GM21390 (cell line): ENCODE data around the gene ECM1.

Experiments used
- ATAC-seq: cut with Tn5 transposase; IDR thresholded peaks from one replicate; pipeline ENCODE4 v1.9.1; 2021; ENCODE audit not compliant: unreplicated experiment

Gene ECM1

DNA sequence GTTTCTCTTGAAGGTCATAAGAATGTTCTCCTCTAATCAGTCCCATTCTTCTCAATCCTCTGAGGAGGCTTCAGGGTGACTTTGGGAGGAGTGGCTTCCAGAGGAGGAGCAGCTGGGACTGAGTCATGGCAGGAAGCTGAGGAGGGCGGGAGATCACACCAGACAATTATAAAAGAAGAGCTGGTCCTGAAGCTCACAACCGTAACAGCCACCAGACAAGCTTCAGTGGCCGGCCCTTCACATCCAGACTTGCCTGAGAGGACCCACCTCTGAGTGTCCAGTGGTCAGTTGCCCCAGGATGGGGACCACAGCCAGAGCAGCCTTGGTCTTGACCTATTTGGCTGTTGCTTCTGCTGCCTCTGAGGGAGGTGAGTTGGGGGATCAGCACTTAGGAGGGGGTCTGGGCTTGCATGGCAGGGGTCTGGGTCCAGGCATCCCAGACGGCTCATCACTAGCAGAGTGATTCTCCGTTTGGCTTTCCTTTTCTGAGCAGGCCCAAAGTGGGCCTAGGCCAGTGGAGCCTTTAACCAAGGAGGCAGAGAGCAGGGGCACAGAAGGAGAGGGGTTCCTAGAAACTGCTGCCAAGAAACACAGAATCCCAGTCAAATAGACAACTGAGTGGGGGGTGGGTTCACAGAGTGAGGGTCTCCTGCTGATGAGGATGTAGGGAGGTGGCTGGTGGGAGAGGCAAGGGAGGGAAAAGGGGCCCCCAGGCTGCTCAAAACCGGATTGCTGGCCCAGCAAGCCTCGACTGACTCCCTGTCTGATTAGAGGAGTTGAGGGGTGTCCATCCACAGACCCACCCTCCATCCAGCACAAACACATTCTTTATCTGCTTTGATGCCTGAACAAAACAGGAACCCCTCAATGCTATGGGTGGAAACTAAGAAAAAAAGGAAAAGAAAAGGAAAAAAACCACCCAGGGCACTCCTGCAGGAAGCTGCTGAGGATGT is at the start of gene ECM1:
Gene ECM1 (plus strand): TSS at position 198 of the 953 bp plus-strand sequence. CDS start 101 bp downstream, at position 299.
- ATAC-seq, result no peak

DNA sequence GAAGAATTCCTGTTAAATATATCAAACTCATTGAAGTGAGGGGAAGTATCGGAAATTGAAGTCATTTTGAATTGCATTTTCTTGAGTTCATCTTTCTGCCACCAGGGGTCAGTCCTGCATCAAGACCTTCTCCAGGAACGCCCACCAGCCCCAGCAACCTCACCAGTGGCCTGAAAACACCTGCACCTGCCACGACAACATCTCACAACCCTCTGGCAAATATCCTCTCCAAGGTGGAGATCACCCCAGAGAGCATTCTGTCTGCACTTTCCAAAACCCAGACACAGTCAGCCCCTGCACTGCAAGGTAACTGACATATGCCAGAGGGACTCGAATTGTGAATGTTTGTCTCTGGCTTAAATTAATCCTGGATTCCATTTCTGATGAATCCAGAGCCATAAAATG is 43.5 kb upstream of the ECM1 start:
- ATAC-seq, result no peak

DNA sequence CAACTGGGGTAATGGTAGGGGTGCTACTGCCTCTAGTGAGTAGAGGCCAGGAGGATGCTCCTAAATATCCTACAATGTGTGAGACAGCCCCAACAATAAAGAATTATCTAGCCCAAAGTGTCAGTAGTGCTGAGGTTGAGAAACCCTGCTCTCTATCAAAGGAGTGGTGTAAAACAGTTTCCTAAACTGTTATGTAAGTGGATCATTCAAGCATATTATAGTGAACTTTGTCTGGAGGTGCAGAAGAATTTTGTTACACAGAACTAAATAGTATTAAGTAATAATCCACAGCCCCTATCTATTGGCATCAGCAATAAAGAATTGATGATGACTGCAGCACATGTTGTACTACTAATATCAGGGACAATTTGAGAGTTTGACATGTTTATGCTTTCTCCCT is 40.9 kb upstream of the ECM1 start:
- no peak for ATAC-seq

DNA sequence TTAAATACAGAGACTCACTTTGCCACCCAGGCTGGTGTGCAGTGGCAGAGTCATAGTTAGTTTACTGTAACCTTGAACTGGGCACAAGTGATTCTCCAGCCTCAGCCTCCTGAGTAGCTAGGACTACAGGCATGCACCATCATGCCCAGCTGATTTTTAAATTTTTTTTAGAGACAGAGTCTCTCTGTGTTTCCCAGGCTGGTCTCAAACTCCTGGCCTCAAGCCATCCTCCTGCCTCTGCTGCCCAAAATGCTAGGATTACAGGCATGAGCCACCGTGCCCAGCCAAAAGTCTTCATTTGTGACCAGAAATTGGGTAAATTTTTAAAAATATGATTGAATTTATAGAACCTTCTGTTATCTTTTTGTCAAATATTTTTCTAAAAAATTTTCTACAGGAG is 38.6 kb upstream of the ECM1 start:
- ATAC-seq, result no peak

DNA sequence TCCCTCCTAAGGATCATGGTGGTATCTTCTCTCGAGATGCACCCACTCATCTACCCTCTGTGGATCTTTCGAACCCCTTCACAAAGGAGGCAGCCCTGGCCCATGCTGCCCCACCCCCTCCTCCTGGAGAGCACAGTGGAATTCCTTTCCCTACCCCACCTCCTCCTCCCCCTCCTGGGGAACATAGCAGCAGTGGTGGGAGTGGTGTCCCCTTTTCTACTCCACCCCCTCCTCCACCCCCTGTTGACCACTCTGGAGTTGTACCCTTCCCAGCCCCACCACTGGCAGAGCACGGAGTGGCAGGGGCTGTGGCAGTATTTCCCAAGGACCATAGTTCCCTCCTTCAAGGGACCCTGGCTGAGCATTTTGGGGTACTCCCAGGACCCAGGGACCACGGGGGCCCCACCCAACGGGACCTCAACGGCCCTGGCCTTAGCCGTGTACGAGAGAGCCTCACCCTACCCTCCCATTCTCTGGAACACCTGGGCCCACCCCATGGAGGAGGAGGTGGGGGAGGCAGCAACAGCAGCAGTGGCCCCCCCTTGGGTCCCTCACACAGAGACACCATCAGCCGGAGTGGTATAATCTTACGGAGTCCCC is 35.2 kb upstream of the ECM1 start:
- ATAC-seq, result no peak

DNA sequence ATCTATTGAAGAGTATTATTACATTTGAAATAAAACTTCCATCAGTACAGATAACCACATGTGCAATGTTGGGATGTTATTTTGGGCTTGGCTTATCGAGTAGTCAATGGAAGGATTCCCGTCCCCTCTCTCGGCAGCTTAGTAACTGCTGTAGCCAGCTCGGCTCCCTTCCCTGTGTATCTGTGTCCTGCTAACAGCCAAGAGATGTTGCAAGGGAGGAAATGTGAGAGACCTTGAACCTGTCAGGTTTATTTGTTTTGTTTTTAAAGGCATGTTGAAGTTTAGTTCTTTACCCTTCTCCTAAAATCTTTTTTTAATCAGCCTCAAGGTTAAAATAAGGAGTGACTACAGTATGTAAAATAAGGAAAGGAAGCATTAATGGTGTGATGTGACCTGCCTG is 34.2 kb upstream of the ECM1 start:
- no peak for ATAC-seq

DNA sequence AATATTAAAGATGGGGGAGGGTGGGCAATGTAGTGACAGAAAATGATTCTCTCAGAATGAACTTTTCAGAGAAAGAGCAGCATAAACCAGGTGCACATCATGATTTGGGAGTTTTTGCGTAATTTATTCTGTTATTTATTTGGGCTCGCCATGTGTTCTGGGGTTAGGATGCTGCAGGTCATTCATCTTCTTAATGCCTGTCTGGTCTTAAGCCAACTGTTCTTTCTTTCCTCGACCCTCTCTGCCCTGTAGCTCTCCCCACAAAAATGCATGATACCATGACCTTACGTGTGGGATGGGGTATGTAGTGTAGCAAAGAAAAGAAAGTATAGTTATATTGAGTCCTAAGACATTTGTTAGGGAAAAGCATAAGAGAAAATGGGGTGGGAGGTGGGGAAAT is 33.0 kb upstream of the ECM1 start:
- no peak for ATAC-seq

DNA sequence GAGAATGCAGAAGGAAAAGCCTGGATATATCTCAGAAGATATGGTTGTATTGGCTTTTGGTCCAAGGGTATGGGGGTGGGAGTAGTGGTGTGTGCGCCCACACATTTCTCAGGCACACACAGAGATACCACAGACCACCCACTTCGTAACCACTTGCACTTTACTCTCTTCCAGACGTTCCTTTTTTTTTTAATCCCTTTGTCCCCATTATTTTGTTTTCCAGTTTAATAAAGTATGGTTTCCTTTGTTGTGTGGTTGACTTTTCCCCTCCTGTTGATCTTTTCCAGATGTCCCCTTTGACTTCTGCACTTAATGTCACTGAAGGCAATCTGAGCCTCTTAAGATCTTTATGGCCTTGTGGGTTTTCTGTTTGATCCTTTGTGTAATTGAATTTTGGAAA is 31.2 kb upstream of the ECM1 start:
- no peak for ATAC-seq

DNA sequence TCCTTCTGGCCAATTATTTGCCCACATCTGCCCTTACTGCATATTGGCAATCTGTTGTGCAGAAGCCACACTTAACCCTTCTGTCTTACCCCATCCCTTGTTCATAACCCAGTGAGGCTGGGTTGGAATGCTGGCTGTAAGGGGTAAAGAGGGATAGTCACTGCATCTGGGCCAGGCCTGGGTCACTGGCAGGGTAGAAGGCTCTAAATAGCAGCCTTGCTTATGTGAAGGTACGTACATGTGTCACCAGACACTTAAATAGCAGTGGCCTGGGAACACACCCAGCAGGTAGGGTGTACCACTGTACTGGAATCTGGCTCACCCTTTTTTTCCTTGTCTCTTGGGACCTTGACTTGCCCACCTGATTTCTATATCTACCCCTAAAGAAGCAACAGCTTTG is 30.6 kb upstream of the ECM1 start:
- ATAC-seq, result no peak

DNA sequence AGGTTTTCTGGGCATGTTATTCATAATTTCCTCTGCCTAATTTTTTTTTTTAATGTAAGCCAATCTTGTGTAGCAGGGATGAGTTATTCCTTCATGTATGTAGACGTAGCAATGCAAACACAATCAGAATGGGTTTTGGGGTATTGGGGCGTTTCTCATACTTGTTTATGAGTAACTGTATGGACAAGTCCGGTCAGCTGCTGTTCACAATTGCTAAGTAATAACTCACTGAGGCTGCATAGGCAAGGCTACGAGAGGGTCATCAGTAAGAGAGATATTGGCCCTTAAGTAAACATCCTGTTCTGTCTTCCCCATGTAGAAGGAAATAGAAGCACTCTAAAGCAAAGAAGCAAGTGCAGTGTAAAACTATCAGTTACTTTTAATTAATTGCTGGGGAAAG is 30.2 kb upstream of the ECM1 start:
- no peak for ATAC-seq

DNA sequence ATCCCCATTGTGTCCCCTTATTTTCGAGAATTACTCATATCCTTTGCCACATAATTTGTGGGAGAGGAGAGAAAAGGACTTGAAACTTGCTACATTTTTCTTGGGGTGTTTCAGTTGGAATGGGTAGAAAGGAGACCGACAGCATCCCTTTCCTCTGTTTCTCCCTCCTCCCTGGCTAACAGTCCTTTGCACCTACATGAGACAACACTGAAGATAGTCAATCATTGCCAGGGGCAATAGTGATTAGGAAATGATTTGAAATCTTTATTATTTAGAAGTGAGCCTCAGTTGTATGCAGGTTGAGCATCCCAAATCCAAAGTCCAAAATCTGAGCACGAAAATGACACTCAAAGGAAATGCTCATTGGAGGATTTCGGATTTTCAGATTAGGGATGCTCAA is 28.5 kb upstream of the ECM1 start:
- ATAC-seq, result no peak

DNA sequence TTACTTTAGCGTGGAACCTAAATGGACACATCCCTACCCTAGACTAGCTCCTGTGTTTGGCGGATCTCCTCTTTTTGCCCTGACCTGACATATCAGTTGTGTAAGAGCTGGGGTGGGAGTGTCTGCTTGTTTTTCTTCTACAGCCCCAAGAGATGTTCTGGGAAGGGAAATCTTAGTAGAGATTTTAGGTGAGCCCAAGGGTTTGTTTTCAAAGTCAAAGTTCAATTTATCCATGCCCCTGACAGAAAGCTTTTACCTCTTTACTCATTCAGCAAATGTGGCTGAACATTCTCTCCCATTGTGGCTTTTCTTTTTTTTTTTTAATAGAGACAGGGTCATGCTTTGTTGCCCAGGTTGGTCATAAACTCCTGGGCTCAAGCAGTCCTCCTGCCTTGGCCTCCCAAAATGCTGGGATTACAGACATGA is 28.0 kb upstream of the ECM1 start:
- ATAC-seq, result no peak

DNA sequence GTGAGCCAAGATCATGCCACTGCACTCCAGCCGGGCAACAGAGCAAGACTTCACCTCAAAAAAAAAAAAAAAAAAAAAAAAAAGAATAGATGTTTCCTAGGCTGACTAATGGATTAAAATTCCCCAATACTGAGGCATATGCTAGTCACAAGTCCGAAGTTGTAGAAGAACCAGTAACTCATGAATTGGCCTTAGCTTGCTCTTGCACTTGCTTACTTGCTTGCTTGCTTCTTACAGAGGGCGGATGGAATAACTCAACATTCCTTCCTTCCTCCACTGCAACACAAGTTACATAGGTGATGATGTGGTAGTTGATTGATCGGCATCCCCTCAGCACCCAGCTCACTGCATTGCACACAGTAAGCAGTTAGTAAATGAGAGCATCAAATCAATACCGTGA is 23.5 kb upstream of the ECM1 start:
- ATAC-seq, result no peak

DNA sequence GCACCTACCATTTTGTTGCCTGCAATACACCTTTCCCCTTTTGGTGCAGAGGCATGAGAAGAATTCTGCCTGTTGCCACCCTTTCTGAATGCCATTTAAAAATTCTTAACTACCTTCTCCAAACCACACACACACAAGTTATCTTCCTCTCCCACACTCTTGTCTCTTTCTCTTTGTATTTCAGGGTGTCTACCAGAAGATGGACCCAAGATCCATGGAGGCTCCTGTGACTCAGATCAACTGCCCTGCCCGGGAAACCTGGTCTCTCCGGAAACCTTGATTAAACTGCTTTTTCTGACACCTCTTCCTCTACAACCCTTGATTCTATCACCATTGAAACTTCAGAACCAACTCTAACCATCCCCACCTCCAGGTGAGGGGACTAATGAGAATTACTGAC is 23.0 kb upstream of the ECM1 start:
- no peak for ATAC-seq

DNA sequence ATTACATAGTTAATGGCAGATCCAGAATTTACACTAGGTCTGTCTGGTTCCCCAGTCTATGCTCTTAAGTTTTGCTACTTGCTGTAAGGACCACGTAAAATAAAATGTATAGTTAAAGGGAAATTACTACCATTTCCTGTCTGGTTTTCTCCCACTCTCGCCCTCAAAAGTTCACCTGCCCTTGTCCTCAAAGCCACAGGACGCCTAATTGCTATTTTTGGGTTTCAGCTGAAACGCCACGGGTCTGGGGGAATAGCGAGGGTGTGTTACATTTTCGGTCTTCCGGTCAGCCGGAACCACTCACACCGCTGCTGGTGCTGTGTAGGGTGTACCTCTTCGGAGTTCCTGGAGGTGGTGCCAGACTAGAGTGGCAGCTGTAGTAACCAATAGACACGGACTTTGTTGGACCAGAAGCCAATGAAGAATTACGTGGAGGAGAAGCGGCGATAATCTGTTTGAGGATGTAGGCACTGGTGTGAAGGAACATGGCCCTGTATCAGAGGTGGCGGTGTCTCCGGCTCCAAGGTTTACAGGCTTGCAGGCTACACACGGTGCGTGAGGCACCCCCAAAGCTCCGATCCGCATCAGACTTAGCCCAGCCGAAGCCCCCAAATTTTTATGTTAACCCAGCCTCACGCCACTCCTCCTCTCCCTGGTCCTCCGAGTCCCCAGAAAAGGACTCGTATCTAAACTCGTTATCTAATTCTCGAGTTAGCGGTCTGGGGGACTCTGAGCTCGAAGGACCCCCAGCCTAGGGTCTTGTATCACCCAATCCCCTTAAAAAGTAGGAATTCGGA is 20.7 kb upstream of the ECM1 start, which contains the start of gene TARS2:
Gene TARS2 (plus strand): TSS at position 454 of the 797 bp plus-strand sequence. CDS start 32 bp downstream, at position 486.
- peak; percentile 99 for ATAC-seq

DNA sequence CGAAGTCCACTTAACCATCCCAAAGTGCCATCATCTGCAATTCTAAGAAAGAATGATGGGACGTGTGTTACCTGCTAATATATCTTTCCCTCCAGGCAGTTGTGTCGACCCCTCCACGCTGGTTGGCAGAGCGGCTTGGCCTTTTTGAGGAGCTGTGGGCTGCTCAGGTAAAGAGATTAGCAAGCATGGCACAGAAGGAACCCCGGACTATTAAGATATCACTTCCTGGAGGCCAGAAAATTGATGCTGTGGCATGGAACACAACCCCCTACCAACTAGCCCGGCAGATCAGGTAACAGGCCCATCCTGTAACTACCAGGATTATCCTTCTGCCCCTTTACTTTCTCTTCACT is 20.2 kb upstream of the ECM1 start:
- no peak for ATAC-seq

DNA sequence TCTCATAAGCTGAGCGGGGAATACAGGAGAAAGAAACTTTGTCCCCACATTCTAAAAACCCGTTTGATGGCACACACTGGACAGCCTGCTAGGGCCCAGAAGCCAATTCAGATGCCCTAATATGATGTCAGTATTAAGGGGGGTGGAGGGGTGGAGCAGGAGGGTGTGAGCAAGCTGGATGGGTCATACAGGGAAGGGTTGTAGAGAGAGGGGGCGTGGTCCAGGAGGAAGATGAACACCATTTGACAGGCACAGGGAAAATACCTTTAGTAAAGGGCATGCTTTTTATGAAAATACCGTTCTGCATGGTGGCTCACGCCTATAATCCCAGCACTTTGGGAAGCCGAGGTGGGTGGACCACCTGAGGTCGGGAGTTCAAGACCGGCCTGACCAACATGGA is 14.7 kb upstream of the ECM1 start:
- ATAC-seq, result no peak

DNA sequence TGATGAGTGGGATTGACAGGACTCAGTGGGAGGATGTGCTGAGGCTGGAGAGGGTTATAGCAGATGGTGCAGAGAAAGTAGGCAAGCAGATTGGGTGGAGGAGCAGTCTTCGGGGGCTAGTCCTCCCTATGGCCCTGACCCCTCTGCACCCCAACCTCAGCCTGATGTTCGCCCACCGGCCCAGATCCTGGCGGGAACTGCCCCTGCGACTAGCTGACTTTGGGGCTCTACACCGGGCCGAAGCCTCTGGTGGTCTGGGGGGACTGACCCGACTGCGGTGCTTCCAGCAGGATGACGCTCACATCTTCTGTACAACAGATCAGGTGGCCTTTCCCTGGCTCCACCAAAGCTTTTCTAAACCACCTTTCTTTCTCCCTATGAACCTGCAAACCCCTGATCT is 9.6 kb upstream of the ECM1 start:
- no peak for ATAC-seq

DNA sequence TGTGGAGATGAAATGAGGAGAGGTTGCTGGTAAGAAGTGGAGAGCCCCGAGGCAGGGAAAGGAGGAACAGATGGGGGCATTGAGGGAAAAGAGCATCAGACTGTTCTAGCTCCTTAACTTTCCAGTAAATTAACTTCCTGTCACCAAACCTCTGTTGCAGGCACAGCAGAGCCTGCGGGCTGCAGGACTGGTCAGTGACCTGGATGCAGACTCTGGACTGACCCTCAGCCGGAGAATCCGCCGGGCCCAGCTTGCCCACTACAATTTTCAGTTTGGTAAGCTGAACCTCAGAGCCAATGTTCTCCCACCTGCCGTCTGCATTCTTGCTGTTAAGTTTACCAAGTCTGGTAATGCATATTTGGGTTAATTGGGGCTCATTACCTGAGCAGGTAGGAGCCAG is 2.5 kb upstream of the ECM1 start:
- ATAC-seq, result no peak

DNA sequence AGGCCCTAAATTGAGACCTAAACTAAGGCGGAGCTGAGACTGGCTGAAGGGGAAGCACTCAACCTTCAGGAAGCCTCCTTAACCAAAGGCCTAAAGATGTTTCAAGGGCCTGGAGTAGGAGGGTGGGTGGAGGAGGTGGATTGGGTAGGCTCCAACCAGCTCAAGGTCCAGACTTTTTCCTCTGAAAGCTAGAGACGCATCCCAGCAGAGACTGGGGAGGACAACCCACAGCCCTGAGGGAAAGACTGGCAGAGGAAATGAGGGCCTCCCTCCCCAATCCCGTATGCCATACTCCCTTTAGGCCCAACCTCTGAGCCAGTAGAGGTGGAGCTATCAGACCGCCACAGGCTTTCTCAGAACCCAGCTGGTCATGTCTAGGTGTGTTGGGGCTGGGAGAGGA is 1.1 kb downstream of the ECM1 start:
- no peak for ATAC-seq

DNA sequence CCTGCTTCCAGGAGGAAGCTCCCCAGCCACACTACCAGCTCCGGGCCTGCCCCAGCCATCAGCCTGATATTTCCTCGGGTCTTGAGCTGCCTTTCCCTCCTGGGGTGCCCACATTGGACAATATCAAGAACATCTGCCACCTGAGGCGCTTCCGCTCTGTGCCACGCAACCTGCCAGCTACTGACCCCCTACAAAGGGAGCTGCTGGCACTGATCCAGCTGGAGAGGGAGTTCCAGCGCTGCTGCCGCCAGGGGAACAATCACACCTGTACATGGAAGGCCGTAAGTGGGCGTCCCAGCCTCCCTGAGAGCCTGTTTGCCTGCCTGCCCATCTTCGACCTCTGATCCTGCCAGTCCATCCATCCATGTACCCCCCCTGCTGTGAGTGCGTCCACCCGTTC is 3.6 kb downstream of the ECM1 start:
- no peak for ATAC-seq
